DOHH2 (cell line): ENCODE results near the gene ST6GALNAC5.

ENCODE experiments used
- H3F3A ChIP-seq: fragments of 200-600 bp; sonication (generic), shearing (Covaris generic); 2 replicates; pipeline ENCODE4 v1.6.0; 2016; ENCODE audit warnings: antibody characterized with exemption, mild to moderate bottlenecking; ENCODE audit not compliant: control insufficient read depth, insufficient read depth
- H3K27ac ChIP-seq: fragments of 200-600 bp; sonication (generic); 2 replicates; pipeline ENCODE4 v1.5.1; 2014; ENCODE audit warnings: low read depth, mild to moderate bottlenecking, low read length, moderate library complexity
- H3K27me3 ChIP-seq: fragments of 200-600 bp; sonication (generic); 2 replicates; pipeline ENCODE4 v1.6.1; 2014; ENCODE audit warnings: mild to moderate bottlenecking, low read length, mixed read lengths; ENCODE audit not compliant: control insufficient read depth
- H3K36me3 ChIP-seq: fragments of 200-600 bp; sonication (generic); 2 replicates; pipeline ENCODE4 v1.6.1; 2014; ENCODE audit warnings: mild to moderate bottlenecking, low read length, moderate library complexity, mixed read lengths; ENCODE audit not compliant: control insufficient read depth
- H3K4me1 ChIP-seq: fragments of 200-600 bp; sonication (generic); 2 replicates; pipeline ENCODE4 v1.6.1; 2014; ENCODE audit warnings: mild to moderate bottlenecking, low read length, mixed read lengths; ENCODE audit not compliant: control insufficient read depth
- H3K4me2 ChIP-seq: fragments of 200-600 bp; sonication (generic); 2 replicates; pipeline ENCODE4 v1.6.0; 2014; ENCODE audit warnings: mild to moderate bottlenecking, low read length, moderate library complexity
- H3K4me3 ChIP-seq: fragments of 200-600 bp; sonication (generic); 2 replicates; pipeline ENCODE4 v1.5.1; 2014; ENCODE audit warnings: mild to moderate bottlenecking, low read length, mixed read lengths
- H3K79me2 ChIP-seq: fragments of 200-600 bp; sonication (generic); 2 replicates; pipeline ENCODE4 v1.6.1; 2014; ENCODE audit warnings: mild to moderate bottlenecking, low read length, mixed read lengths; ENCODE audit not compliant: control insufficient read depth
- H3K9me2 ChIP-seq: fragments of 200-600 bp; sonication (generic); replicated peaks from 2 replicates; pipeline ENCODE4 v1.6.1; 2014; ENCODE audit warnings: mild to moderate bottlenecking, low read length, mixed read lengths; ENCODE audit not compliant: control insufficient read depth
- H3K9me3 ChIP-seq: fragments of 200-600 bp; sonication (generic); 2 replicates; pipeline ENCODE4 v1.6.1; 2014; ENCODE audit warnings: antibody characterized with exemption, low read length, mixed read lengths; ENCODE audit not compliant: control insufficient read depth, insufficient read depth
- H4K20me1 ChIP-seq: fragments of 200-600 bp; sonication (generic); 2 replicates; pipeline ENCODE4 v1.6.0; 2014; ENCODE audit warnings: low read depth, mild to moderate bottlenecking, antibody characterized with exemption, low read length, moderate library complexity; ENCODE audit not compliant: control insufficient read depth, insufficient read depth
- EZH2phosphoT487 ChIP-seq: fragments of 200-600 bp; sonication (generic); IDR thresholded peaks from 2 replicates; pipeline ENCODE4 v1.6.1; 2017; ENCODE audit warnings: borderline replicate concordance, mild to moderate bottlenecking, antibody characterized with exemption, low read length, moderate library complexity, mixed read lengths
- TF ChIP-seq, protein P1 (sequence below): fragments of 200-600 bp; sonication (generic); IDR thresholded peaks from one replicate; pipeline ENCODE4 v1.5.1; 2014; ENCODE audit warnings: antibody characterized with exemption, mild to moderate bottlenecking, low read depth, low read length; ENCODE audit not compliant: poor library complexity, severe bottlenecking

The ST6GALNAC5 gene

DNA sequence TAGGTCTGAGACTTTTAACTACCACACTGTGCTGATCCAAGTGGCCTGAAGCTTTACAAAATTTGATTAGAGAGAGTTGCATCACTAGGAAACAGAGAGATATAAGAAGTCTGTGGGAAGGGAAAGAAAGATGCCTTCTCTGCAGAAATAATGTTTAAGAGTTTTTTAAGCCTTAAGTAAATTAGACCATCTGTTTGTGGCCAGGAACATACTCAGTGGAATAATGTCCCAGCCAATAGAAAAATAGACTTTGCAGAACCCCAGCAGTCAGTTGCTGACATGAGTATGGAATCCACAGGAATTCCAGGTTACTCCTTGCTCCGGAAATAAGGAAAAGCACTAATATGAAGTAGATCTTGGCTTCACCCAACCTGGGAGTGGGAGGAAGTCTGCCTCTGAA lies 144.8 kb downstream of the ST6GALNAC5 start:
- Histone ChIP-seq H3K9me2 (no peaks in the 10 kb centered on the region), H3K4me2 (no peak overlapping the region), H3K36me3 (no peaks in the 10 kb centered on the region), H3K79me2 (no peaks in the 10 kb centered on the region), H3K9me3 (no peaks in the 10 kb centered on the region), H3F3A (no peaks in the 10 kb centered on the region), H4K20me1 (no peaks in the 10 kb centered on the region), H3K4me1 (no peaks in the 10 kb centered on the region), H3K27ac (no peak overlapping the region), H3K4me3 (no peak overlapping the region), H3K27me3 (no peaks in the 10 kb centered on the region)
- no peak for TF ChIP-seq EZH2phosphoT487
- TF ChIP-seq, protein P1, sequence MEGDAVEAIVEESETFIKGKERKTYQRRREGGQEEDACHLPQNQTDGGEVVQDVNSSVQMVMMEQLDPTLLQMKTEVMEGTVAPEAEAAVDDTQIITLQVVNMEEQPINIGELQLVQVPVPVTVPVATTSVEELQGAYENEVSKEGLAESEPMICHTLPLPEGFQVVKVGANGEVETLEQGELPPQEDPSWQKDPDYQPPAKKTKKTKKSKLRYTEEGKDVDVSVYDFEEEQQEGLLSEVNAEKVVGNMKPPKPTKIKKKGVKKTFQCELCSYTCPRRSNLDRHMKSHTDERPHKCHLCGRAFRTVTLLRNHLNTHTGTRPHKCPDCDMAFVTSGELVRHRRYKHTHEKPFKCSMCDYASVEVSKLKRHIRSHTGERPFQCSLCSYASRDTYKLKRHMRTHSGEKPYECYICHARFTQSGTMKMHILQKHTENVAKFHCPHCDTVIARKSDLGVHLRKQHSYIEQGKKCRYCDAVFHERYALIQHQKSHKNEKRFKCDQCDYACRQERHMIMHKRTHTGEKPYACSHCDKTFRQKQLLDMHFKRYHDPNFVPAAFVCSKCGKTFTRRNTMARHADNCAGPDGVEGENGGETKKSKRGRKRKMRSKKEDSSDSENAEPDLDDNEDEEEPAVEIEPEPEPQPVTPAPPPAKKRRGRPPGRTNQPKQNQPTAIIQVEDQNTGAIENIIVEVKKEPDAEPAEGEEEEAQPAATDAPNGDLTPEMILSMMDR: no peak

DNA sequence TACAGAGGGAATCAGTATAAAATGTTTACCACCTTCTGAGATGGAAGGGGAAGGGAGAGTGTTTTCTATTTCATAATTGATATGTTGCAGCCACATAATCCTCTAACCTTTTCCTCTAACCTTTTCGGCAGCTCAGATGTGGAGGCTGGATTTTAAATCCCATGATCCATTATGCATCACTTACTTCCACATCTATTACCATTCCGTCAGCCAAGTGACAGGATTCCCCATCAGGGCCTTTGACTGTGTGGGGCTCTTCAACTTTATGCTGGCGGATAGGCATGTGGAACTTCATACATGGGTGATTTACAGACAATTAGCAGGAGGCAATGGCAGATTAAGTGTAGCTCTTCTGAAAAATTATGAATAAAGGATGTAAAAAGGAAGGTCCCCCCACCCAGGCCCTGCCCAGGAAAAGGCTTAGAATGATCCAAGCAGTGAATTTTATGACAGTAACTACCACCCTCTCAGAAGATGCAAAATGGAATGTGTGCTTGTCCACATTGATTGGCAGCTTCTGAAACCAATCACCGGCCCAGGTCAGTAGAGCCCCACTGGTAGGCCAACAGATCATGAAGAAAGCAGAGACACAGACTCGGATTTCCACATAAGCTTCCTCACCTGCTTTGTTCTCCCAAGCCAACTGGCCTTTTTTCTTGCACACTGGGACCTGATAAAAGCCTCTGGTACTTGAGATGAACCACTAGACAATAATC lies 147.0 kb downstream of the ST6GALNAC5 start:
- TF ChIP-seq, protein P1: no peak
- no peak for TF ChIP-seq EZH2phosphoT487
- Histone ChIP-seq H3K36me3 (no peaks in the 10 kb centered on the region), H3K4me3 (no peak overlapping the region), H3K27ac (no peak overlapping the region), H3K9me2 (no peaks in the 10 kb centered on the region), H4K20me1 (no peaks in the 10 kb centered on the region), H3K4me1 (no peaks in the 10 kb centered on the region), H3K27me3 (no peaks in the 10 kb centered on the region), H3K79me2 (no peaks in the 10 kb centered on the region), H3K9me3 (no peaks in the 10 kb centered on the region), H3K4me2 (no peak overlapping the region), H3F3A (no peaks in the 10 kb centered on the region)

DNA sequence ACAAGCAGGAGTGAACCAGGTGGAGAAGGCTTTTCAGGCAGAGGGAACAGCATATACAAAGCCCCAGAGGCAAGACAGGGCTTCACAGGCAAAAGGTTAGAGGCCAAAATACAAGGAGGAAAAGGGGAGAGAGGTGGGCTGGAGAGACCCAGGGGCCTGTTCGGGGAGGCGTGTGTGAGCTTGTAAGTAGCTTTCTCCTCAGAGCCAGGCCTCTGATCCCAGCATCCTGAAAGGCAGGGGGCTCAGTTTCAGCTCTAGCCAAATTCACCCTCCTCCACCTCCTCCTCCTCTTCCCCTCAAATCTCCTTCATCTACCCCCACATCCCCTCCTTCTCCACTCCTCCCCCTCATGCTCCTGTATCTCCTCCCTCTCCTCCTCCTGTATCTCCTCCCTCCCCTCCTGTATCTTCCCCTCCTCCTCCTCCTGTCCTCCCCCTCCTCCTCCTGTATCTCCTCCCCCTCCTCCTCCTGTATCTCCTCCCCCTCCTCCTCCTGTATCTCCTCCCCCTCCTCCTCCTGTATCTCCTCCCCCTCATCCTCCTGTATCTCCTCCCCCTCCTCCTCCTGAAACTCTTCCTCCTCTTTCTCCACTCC lies 148.6 kb downstream of the ST6GALNAC5 start:
- TF ChIP-seq EZH2phosphoT487: no peak
- TF ChIP-seq, protein P1: no peak
- Histone ChIP-seq H4K20me1 (no peaks in the 10 kb centered on the region), H3K9me2 (no peaks in the 10 kb centered on the region), H3K27me3 (no peaks in the 10 kb centered on the region), H3K27ac (no peak overlapping the region), H3K79me2 (no peaks in the 10 kb centered on the region), H3K36me3 (no peaks in the 10 kb centered on the region), H3K4me1 (no peaks in the 10 kb centered on the region), H3K4me3 (no peak overlapping the region), H3K9me3 (no peaks in the 10 kb centered on the region), H3F3A (no peaks in the 10 kb centered on the region), H3K4me2 (no peak overlapping the region)
